K562 (cell line): ENCODE results near the gene NOM1. TPM values are rescaled to one million over a fixed set of nuclear protein-coding genes. Genes with fewer than 3 reads are reported as not detected.

Experiments
- GATA2 ChIP-seq: sonication (generic); formaldehyde crosslinking; IDR thresholded peaks from 2 replicates; pipeline ENCODE4 v1.4.0; 2020; ENCODE audit warnings: mild to moderate bottlenecking, missing genetic modification reagents
- KAT2B ChIP-seq: IDR thresholded peaks from one replicate; pipeline ENCODE4 v1.6.1; 2012; ENCODE audit warnings: low read depth, mild to moderate bottlenecking, control low read depth, inconsistent platforms, low read length, moderate library complexity
- KAT7 ChIP-seq: sonication (generic); formaldehyde crosslinking; IDR thresholded peaks from 2 replicates; pipeline ENCODE4 v1.8.0; 2022; ENCODE audit warnings: missing genetic modification reagents, mild to moderate bottlenecking, borderline replicate concordance
- KAT8 ChIP-seq: fragments of 450-650 bp; IDR thresholded peaks from 2 replicates; pipeline ENCODE4 v1.6.1; 2016; ENCODE audit warnings: low read depth, mild to moderate bottlenecking
- NRF1 ChIP-seq, 2 experiments: fragments of 450-650 bp; IDR thresholded peaks in 1 of 2; conservative IDR thresholded peaks in 1 of 2; 2 replicates each; pipeline ENCODE4 v1.6.1; 2014; ENCODE audit warnings: mild to moderate bottlenecking in 2 of 2
- SRSF9 ChIP-seq: fragments of 200-400 bp; formaldehyde crosslinking; IDR thresholded peaks from 2 replicates; pipeline ENCODE4 v1.6.1; 2017; ENCODE audit warnings: low read depth, low read length, borderline replicate concordance
- THRAP3 ChIP-seq: fragments of 450-650 bp; IDR thresholded peaks from 2 replicates; pipeline ENCODE4 v1.6.1; 2016; ENCODE audit warnings: mild to moderate bottlenecking, inconsistent platforms, borderline replicate concordance
- ZKSCAN1 ChIP-seq: fragments of 150-350 bp; IDR thresholded peaks from 2 replicates; pipeline ENCODE4 v1.6.1; 2016; ENCODE audit warnings: low read depth, low read length
- ZNF644 ChIP-seq: fragments of 200-800 bp; sonication (Bioruptor generic); IDR thresholded peaks from 2 replicates; pipeline ENCODE4 v1.6.1; 2016; ENCODE audit warnings: low read depth, missing genetic modification characterization, missing compliant biosample characterization
- polyA plus RNA-seq, 8 experiments: library from polyadenylated mRNA; depleted of rRNA in 4 of 8; stranded (reverse) in 5 of 8; unstranded in 3 of 8; fragments of >200 nt; fragmentation: Nextera tagmentation in 2 of 8; fragmentation: Illumina TruSeq in 1 of 8; extraction: Ambion mirVana in 2 of 8; extraction: Trizol in 1 of 8; gene quantifications; 2 replicates each; pipeline versions ENCODE4 v1.2.1 to v1.2.3, GENCODE V29; 2011 to 2014; ENCODE audit warnings: inconsistent platforms in 1 of 8, missing spikeins in 1 of 8
- total RNA-seq, 7 experiments: library from RNA; depleted of rRNA in 6 of 7; stranded (reverse); fragments of >200 nt in 6 of 7; fragmentation: Illumina TruSeq in 2 of 7; extraction: Trizol in 2 of 7; gene quantifications; 2 replicates each; pipeline versions ENCODE4 v1.2.1 to v1.2.3, GENCODE V29; 2011 to 2021; ENCODE audit warnings: low replicate concordance in 1 of 7
- TF ChIP-seq, protein P1 (sequence below): IDR thresholded peaks from 2 replicates; pipeline ENCODE4 v1.6.1; 2012; ENCODE audit warnings: low read depth, low read length, improper control_type of control experiment, borderline replicate concordance
- TF ChIP-seq, protein P2 (sequence below): sonication (generic); formaldehyde crosslinking; IDR thresholded peaks from 2 replicates; pipeline ENCODE4 v1.8.0; 2022; ENCODE audit warnings: mild to moderate bottlenecking, missing genetic modification reagents
- TF ChIP-seq, protein P3 (sequence below): fragments of 150-350 bp; IDR thresholded peaks from 2 replicates; pipeline ENCODE4 v1.6.1; 2014; ENCODE audit warnings: low read depth, mild to moderate bottlenecking, low read length, borderline replicate concordance
- TF ChIP-seq, protein P4 (sequence below): sonication (generic); formaldehyde crosslinking; IDR thresholded peaks from 2 replicates; pipeline ENCODE4 v1.8.0; 2022; ENCODE audit warnings: missing genetic modification reagents, mild to moderate bottlenecking, borderline replicate concordance

The NOM1 gene
- total and polyA plus RNA-seq, 9 of the 15 experiments (the other 6 are each of a cell fraction or from before 2014, with no cell fraction given): 6.8 to 47.3 (median 37.4) TPM

DNA sequence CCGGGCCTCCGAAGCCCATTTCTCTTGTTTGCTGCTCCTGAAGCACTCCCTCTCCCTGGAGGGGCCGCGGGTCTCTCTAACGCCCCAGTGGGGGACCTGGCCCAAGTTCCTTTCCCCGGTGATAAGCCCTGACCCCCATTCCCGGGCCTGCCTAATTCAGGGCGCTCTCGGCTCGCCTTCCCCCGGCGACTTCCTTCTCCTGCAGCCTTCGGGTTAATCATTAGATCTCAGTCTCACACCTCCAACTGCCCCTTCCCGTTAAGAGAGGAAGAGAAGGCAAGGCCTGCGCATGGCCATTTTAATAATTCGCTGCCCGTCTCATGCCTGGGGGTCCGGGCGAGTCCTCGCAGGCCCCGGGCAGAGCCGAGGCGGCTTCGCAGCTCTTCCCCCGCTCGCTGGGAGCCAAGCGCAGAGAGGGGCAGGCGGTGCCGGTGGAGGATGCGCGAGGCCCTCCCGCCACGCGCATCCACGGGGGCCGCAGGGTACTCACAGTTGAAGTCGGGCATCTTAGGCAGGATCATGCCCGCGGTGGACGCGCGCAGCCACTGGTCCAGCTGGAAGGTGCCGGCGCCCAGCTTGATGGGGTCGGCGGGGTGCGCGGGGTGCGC lies 59.8 kb downstream of the NOM1 start (continued):
- TF ChIP-seq, protein P1, sequence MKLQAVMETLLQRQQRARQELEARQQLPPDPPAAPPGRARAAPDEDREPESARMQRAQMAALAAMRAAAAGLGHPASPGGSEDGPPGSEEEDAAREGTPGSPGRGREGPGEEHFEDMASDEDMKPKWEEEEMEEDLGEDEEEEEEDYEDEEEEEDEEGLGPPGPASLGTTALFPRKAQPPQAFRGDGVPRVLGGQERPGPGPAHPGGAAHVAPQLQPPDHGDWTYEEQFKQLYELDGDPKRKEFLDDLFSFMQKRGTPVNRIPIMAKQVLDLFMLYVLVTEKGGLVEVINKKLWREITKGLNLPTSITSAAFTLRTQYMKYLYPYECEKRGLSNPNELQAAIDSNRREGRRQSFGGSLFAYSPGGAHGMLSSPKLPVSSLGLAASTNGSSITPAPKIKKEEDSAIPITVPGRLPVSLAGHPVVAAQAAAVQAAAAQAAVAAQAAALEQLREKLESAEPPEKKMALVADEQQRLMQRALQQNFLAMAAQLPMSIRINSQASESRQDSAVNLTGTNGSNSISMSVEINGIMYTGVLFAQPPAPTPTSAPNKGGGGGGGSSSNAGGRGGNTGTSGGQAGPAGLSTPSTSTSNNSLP: no peak
- TF ChIP-seq, protein P2, sequence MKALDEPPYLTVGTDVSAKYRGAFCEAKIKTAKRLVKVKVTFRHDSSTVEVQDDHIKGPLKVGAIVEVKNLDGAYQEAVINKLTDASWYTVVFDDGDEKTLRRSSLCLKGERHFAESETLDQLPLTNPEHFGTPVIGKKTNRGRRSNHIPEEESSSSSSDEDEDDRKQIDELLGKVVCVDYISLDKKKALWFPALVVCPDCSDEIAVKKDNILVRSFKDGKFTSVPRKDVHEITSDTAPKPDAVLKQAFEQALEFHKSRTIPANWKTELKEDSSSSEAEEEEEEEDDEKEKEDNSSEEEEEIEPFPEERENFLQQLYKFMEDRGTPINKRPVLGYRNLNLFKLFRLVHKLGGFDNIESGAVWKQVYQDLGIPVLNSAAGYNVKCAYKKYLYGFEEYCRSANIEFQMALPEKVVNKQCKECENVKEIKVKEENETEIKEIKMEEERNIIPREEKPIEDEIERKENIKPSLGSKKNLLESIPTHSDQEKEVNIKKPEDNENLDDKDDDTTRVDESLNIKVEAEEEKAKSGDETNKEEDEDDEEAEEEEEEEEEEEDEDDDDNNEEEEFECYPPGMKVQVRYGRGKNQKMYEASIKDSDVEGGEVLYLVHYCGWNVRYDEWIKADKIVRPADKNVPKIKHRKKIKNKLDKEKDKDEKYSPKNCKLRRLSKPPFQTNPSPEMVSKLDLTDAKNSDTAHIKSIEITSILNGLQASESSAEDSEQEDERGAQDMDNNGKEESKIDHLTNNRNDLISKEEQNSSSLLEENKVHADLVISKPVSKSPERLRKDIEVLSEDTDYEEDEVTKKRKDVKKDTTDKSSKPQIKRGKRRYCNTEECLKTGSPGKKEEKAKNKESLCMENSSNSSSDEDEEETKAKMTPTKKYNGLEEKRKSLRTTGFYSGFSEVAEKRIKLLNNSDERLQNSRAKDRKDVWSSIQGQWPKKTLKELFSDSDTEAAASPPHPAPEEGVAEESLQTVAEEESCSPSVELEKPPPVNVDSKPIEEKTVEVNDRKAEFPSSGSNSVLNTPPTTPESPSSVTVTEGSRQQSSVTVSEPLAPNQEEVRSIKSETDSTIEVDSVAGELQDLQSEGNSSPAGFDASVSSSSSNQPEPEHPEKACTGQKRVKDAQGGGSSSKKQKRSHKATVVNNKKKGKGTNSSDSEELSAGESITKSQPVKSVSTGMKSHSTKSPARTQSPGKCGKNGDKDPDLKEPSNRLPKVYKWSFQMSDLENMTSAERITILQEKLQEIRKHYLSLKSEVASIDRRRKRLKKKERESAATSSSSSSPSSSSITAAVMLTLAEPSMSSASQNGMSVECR (CRISPR knock-in tag): no peak
- TF ChIP-seq ZKSCAN1 (no peak), KAT2B (no peak), KAT7 (no peak), SRSF9 (no peak), KAT8 (no peak), GATA2 (CRISPR knock-in tag) (peak; percentile 43; the same call in 1 of the 2 replicates), THRAP3 (no peak), NRF1 (conservative IDR thresholded peaks at IDR 0.05 in 1 of 2, IDR thresholded peaks at IDR 0.05 in 1 of 2) (peak; percentile 39 to 51; a peak in 2 of 4 replicates), ZNF644 (tag) (no peak)
- TF ChIP-seq, protein P3, sequence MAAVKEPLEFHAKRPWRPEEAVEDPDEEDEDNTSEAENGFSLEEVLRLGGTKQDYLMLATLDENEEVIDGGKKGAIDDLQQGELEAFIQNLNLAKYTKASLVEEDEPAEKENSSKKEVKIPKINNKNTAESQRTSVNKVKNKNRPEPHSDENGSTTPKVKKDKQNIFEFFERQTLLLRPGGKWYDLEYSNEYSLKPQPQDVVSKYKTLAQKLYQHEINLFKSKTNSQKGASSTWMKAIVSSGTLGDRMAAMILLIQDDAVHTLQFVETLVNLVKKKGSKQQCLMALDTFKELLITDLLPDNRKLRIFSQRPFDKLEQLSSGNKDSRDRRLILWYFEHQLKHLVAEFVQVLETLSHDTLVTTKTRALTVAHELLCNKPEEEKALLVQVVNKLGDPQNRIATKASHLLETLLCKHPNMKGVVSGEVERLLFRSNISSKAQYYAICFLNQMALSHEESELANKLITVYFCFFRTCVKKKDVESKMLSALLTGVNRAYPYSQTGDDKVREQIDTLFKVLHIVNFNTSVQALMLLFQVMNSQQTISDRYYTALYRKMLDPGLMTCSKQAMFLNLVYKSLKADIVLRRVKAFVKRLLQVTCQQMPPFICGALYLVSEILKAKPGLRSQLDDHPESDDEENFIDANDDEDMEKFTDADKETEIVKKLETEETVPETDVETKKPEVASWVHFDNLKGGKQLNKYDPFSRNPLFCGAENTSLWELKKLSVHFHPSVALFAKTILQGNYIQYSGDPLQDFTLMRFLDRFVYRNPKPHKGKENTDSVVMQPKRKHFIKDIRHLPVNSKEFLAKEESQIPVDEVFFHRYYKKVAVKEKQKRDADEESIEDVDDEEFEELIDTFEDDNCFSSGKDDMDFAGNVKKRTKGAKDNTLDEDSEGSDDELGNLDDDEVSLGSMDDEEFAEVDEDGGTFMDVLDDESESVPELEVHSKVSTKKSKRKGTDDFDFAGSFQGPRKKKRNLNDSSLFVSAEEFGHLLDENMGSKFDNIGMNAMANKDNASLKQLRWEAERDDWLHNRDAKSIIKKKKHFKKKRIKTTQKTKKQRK: no peak
- TF ChIP-seq, protein P4, sequence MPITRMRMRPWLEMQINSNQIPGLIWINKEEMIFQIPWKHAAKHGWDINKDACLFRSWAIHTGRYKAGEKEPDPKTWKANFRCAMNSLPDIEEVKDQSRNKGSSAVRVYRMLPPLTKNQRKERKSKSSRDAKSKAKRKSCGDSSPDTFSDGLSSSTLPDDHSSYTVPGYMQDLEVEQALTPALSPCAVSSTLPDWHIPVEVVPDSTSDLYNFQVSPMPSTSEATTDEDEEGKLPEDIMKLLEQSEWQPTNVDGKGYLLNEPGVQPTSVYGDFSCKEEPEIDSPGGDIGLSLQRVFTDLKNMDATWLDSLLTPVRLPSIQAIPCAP (CRISPR knock-in tag): peak; percentile 38; the same call in 1 of the 2 replicates
